Daoy (cell line): ENCODE data around the gene ERFE. TPM values are rescaled to one million over a fixed set of nuclear protein-coding genes. Genes with fewer than 3 reads are reported as not detected.

Experiments used
- DNase-seq: peaks from one replicate; pipeline ENCODE4 v3.0.0-alpha.2; 2015; ENCODE audit warnings: low read depth
- total RNA-seq: library from RNA; depleted of rRNA; stranded (reverse); fragments of >200 nt; shearing (Covaris generic); gene quantifications from 2 replicates; pipeline ENCODE4 v1.2.3, GENCODE V29; 2014

Gene ERFE
- total RNA-seq, 1 experiment from 2014 or later, result 6.8 TPM

DNA sequence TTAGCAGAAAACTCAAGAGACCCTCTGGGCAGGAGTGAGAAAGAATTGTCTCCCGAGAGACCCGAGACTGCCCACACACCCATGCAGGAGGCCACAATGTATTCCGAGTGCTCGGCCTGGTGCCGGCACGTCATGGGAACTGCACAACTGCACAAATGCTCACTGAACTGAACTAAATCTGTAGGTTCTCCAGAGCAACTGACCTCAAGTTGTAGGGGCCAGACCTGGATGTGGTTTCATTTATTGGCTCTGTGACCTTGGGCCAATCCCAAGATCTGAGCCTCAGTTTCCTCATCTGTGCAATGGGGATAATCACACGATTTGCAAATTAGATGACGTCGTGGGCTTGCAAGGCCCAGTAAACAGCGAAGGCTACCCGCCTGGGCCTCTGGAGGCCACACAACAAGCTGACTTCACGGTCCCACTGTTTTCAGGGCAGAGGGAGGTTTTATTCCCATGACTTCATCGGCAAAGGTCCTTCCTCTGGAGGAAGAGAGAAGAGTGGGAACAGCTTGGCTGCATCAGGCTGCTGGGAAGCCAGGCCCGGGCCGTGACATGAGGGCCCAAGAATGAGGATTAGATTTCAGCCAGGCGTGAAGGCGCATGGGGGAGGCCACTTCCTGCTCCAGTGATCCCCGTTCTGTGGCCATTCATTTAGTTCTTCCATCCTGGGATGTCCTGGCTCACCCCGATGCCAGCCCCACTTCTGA, 3.6 kb upstream of the ERFE start:
- DNase-seq, result peak; percentile 84

GRCh38 chr2:238155761-238156694, 2.7 kb upstream of the ERFE start:
- no peak for DNase-seq

DNA sequence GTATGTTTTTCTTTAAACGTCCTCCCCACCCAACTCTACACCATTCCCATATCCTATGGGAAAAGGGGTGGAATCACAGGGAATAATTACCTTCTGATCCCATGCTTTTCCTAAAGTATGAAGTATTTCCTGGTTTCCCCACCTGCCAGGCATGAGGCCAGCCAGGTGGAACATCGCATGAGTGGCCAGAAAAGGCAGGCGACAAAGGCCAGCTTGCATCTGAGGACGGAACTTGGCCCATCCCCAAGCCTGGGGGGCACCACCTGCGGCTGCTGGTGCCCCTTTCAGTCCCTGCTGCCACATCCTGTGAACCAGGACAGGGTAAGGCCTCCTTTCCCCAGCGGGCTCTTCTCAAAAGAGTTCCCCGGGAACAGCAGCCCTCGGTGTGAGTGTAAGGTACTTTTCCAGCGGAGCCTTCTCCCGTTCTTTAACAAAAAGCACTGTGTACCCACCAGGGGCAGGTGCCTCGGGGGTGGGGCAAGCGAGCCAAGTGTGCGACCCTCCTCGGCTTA, 1.2 kb upstream of the ERFE start:
- no peak for DNase-seq

- no peak for DNase-seq
Measured at GRCh38 chr2:238158018-238158508, 707 bp upstream of the ERFE start.

GRCh38 chr2:238159071-238159539, 335 bp downstream of the ERFE start:
- peak; percentile 36 for DNase-seq

- no peak for DNase-seq
Measured at GRCh38 chr2:238159661-238160205, 963 bp downstream of the ERFE start.

DNA sequence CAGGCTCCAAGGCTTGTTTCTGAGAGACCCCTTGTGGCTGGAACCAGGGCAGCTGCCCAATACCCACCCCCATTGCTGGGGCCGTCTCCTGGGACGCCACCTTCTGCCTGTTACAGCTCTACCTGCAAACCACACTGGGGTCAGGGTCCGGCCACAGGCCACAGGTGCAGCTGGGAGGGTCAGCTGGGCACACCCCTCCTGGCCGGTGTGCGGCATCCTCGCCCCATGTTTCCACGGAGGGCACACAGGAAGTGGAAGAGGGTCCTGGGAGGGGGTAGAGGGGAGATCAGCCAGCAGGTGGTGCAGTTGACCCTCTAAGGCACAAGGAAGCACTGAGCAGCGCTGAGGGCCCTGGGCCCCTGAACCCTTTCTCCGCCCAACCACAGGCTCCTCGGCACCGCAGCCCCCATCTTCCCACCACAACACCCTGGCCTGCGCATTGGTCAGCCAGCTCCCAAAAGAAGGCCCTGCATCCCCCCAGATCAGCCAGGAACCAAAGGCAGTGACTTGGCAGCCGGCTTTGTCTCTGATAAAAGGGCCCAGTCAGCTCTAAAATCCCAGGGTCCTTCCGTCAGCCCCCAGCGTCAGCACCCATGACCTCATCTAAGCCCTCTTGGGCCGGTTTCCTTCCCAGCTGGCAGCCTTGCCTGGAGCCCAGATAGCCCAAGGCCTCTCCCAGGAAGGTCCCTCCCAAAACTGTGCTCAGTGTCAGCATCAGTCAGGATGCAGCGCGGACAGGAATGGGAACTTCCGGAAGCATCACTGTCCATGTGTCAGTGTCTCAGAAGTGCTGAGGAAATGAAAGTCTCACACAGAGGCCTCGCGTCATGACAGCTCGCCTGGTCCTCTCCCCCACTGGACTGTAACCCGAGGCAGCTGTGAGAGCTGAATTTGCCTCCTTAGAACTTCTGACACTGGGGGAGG, 1.7 kb downstream of the ERFE start:
- no peak for DNase-seq

- no peak for DNase-seq
Measured at GRCh38 chr2:238161291-238162051, 2.7 kb downstream of the ERFE start.

DNA sequence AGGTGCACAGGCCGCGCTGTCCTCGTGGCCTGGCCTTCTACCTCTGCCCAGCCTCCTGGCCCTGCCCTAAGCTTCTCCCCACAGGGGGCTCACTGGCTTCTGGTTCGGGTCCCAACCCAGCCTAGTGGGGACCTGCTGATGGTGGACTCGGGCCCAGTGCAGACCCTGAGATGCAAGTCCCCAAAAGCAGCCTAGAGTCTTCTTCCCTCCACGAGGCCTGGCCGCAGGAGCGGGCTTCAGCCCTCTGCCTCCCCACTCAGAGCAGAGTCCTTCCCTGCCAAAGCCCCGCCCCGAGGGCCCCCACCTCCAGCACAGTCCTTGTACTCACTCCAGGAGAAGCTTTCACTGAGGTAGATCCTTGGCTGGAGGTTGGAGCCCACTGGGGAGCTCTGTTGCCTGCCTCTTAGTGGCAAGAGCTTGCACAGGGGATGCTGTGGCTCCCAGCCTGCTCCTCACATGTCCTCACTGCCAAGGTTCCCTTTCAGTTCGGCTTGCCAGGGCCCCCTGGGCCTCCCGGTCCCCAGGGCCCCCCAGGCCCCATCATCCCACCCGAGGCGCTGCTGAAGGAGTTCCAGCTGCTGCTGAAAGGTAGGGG, 3.6 kb downstream of the ERFE start:
- no peak for DNase-seq

DNA sequence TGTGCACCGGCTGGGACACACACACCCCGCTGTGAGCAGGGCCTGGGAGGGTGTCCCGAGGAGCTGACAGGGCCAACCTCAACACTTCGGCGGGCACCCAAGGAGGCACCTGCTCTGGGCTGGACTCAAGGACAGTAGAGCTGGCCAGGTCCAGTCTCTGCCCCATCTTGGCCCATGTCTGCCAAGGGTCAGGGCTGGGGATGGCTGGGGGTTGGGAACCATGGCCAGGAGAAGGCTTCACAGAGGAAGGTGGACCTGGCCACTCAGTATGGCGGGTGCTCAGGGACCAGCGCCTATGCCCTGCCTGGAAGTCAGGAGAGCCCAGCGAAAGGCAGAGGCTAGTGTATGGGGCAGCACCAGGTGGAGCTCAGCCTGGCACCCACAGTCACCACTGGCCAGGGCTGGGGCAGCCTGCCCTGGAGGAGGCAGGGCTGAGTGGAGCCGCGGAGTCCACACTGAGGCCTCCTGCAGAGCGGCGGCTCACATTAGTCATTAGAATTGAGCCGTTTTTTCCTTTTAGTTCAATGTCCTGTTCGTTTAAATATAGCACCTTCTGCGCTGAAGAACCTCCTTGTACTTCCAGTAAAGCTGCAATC, 4.2 kb downstream of the ERFE start:
- no peak for DNase-seq

DNA sequence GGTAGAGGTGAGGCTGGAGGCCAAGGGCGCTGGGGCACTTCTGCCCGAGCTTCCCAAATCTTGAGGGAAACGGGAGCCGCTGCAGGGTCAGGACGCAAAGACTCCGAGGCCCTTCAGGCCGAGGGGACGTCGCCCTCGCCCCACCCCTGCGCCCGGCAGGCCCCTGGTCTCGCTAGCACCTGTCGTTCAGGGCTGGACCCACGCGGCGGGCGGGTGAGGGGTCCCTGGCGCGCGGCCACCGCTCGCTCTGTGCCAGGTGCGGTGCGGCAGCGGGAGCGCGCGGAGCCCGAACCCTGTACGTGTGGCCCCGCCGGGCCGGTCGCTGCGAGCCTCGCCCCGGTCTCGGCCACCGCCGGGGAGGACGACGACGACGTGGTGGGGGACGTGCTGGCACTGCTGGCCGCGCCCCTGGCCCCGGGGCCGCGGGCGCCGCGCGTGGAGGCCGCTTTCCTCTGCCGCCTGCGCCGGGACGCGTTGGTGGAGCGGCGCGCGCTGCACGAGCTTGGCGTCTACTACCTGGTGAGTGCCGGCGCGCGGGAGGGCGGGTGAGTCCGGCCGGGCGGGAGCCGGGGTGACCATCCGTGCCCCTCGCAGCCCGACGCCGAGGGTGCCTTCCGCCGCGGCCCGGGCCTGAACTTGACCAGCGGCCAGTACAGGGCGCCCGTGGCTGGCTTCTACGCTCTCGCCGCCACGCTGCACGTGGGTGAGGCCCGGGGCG, 4.9 kb downstream of the ERFE start:
- no peak for DNase-seq

GRCh38 chr2:238164906-238165287, 6.1 kb downstream of the ERFE start:
- no peak for DNase-seq

DNA sequence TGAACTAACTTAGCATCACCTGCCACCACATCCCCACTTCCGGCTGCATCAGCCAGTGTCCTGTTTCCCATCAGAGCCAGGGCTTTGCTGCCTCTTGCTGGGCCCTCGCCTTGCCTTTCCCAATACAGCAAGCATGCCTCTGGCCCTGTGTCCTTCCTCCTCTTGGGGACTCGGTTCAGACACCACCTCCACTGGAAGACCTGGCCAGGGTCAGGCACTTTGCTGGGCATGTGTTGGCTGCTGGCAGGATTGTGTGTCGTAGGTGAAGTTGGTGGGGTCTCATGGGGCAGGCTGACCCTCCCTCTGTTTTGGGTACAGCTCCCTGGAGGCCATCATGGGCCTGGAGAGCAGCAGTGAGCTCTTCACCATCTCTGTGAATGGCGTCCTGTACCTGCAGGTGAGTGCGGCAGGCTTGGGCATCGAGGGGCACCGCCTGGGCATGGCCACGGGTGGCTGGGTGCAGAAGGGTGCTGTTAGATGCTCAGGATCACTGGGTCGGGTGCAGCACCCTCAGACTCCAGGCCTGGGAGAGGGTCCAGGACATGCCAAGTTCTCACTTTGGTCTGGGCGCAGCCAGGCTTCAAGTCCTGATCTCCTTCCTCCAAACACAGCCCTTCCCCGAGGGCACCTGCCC, 6.6 kb downstream of the ERFE start:
- no peak for DNase-seq

DNA sequence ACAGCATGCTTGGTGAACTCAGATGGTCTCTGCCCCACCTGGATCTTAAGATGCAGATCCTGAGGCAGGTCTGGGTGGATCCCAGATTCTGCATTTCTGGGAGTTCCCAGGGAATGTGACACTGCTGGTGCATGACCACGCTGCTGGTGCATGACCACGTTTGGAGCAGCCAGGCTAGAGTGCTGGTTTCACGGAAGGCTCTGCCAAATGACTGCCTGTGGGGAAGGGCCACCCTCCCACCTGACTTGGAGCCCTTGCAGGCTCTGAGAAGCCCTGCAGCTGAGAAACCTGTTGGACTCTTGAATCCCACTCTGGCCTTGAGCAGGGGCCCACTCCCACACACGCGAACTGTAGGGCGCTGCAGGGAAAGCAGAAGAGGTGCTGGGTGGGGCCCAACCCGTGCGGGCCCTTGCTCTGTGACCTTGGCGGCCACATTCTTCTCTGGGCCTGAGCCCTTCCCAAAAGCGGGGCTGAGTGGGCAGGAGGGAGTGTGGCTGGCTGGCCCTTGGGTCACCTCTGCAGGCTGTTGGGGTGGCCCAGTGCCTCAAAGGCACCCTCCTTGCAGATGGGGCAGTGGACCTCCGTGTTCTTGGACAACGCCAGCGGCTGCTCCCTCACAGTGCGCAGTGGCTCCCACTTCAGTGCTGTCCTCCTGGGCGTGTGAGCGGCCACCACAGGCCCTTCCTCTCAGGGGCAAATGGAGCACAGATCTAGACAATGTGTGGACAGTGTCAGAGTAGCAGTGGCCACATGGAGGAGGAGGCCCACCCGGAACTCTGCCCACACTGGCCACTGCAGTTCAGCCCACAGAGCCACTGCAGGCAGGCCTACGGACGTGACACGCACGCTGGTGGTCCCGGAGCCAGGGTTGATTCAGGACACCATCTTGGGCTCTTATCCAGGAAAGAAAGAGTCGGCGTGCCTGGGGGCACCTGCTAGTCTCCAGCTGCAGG, 7.9 kb downstream of the ERFE start:
- DNase-seq, result no peak

DNA sequence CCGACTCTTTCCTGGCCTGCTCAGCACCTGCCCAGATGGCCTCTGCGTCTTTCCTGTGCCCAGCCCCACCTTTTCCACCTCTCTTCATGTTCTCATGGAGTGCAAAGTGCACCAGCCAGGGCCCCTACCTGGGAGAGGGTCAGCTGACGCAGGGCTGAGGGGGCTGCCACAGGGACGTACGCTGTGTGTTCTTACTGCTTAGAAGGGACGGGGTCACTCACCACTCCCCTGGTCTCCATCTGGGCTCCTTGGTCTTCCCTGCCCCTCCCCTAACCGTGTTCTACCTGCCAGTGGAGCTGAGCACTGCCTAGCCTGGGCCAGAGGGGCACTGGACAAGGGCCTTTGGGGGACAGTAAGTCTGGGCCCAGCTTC, 8.6 kb downstream of the ERFE start:
- no peak for DNase-seq

DNA sequence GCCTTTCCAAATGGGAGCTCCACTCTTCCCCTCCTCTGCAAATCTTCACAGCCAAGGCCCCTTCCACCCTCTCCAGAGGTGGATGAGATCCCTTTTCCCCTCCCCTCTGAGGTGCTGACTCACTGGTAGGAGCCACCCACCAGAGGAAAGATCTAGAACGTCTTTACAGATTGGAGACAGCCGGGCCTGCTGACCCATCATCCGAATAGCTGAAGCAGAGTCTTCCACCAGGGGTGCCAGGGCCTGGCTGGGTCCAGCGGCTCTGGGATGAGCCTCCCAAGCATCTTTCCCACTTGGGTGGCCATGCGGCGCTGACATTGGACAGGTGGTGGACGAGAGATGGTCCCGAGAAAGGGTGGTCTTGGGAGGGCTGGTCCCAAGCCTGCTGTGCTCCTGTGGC, 9.0 kb downstream of the ERFE start:
- DNase-seq, result no peak
